H4 (cell line): ENCODE measurements around the gene GABARAPL2. TPM values are rescaled to one million over a fixed set of nuclear protein-coding genes. Genes with fewer than 3 reads are reported as not detected.

Experiments
- total RNA-seq: library from RNA; depleted of rRNA; stranded (reverse); fragments of >200 nt; shearing (Covaris generic); gene quantifications from 2 replicates; pipeline ENCODE4 v1.2.3, GENCODE V29; 2014; rRNA removed

The GABARAPL2 gene
- total RNA-seq, 1 experiment from 2014 or later, result 85.4 TPM

Other genes starting within 250 kb of the GABARAPL2 start
- gene CFDP1, start 132.9 kb upstream of the GABARAPL2 start, total RNA-seq, result 53.3 and 65.4 TPM in 2 replicates
- 19.2 and 24.1 TPM in 2 replicates for gene TMEM170A, start 101.7 kb upstream of the GABARAPL2 start, total RNA-seq
- gene CHST6, start 70.9 kb upstream of the GABARAPL2 start, total RNA-seq, result 0.04 TPM in 2 replicates
- 0.04 TPM in 1 of 2 replicates, not detected in the other for gene CHST5, start 30.3 kb upstream of the GABARAPL2 start, total RNA-seq
- gene TMEM231, start 10.1 kb upstream of the GABARAPL2 start, total RNA-seq, result 17.8 and 20.6 TPM in 2 replicates
- 79.7 and 81.1 TPM in 2 replicates for gene ADAT1, start 56.9 kb downstream of the GABARAPL2 start, total RNA-seq
- 276 and 279 TPM in 2 replicates for gene KARS1, start 81.3 kb downstream of the GABARAPL2 start, total RNA-seq
- 38.9 and 40.2 TPM in 2 replicates for gene TERF2IP, start 81.4 kb downstream of the GABARAPL2 start, total RNA-seq
- gene CPHXL2, start 110.6 kb downstream of the GABARAPL2 start, total RNA-seq, result not detected in 2 replicates
- gene DUXB, start 135.1 kb downstream of the GABARAPL2 start, total RNA-seq, result not detected in 2 replicates
- gene CPHXL, start 160.1 kb downstream of the GABARAPL2 start, total RNA-seq, result not detected in 2 replicates